Duodenal mucosa (tissue), 2 donors: Measurements from ENCODE around the gene WWOX.

ENCODE experiments used
- H3K27ac ChIP-seq: one replicate; pipeline ENCODE4 v1.7.0; 2013; ENCODE audit warnings: low read depth, low read length
- H3K27me3 ChIP-seq, 2 donors: one replicate each; pipeline ENCODE4 v1.7.0; 2013; ENCODE audit warnings: low read length in 2 of 2, control low read depth in 1 of 2; ENCODE audit not compliant: insufficient read depth in 2 of 2, control insufficient read depth in 1 of 2
- H3K36me3 ChIP-seq, 2 donors: one replicate each; pipeline ENCODE4 v1.7.0; 2013; ENCODE audit warnings: low read length in 2 of 2, control low read depth in 1 of 2; ENCODE audit not compliant: insufficient read depth in 2 of 2, control insufficient read depth in 1 of 2
- H3K4me1 ChIP-seq, 2 donors: one replicate each; pipeline ENCODE4 v1.7.0; 2013; ENCODE audit warnings: low read length in 2 of 2, control low read depth in 1 of 2; ENCODE audit not compliant: insufficient read depth in 2 of 2, control insufficient read depth in 1 of 2
- H3K4me3 ChIP-seq, 2 donors: one replicate each; pipeline ENCODE4 v1.7.0; 2013; ENCODE audit warnings: low read length in 2 of 2, low read depth in 1 of 2
- H3K9ac ChIP-seq, 2 donors: one replicate each; pipeline ENCODE4 v1.7.0; 2013; ENCODE audit warnings: low read length in 2 of 2, low read depth in 1 of 2
- H3K9me3 ChIP-seq, 2 donors: one replicate each; pipeline ENCODE4 v1.7.0; 2013; ENCODE audit warnings: low read length in 2 of 2, control low read depth in 1 of 2; ENCODE audit not compliant: control insufficient read depth in 1 of 2

WWOX gene

GRCh38 chr16:78137179-78137578, 37.7 kb downstream of the WWOX start:
- H3K27ac ChIP-seq, result no peak overlapping the region
- no peak overlapping the region for H3K4me3 ChIP-seq
- no peaks in the 10 kb centered on the region for H3K36me3 ChIP-seq
- H3K9ac ChIP-seq, result no peak overlapping the region
- no peaks in the 10 kb centered on the region for H3K9me3 ChIP-seq
- H3K27me3 ChIP-seq, result no peaks in the 10 kb centered on the region
- H3K4me1 ChIP-seq, result no peaks in the 10 kb centered on the region

GRCh38 chr16:78137782-78138616, 38.5 kb downstream of the WWOX start:
- Histone ChIP-seq H3K36me3 (no peaks in the 10 kb centered on the region), H3K27ac (no peak overlapping the region), H3K4me1 (no peaks in the 10 kb centered on the region), H3K9me3 (no peaks in the 10 kb centered on the region), H3K27me3 (no peaks in the 10 kb centered on the region), H3K4me3 (no peak overlapping the region), H3K9ac (no peak overlapping the region)

DNA sequence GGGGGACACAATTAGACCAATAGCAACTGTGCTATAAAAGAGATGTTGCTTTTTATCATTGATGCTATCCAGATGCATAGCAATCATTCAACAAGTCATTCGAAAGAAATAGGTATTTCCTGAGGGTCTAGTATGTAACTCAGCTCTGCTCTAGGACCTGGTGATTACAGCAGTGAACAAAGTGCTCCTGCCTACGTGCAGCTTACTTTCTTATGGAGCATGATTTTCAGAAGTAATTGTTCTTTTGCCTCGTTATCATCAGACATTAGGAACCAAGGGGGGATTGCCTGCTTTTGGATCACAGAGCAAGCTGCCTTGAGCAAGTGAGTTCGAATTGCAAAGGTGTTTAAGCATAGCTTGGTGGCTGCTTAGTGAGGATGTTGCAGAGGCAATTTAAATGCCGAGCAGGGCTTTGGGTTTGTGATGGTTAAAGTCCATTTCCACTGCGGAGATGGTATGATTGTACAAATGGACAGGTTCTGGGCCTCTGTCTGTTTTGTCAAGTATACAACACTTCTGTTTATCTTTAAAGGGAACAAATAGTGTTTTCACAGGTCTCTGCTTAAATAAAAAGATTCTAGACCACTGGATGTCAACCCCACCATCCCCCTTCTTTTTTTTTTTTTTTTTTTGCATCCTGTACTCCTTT, 41.5 kb downstream of the WWOX start:
- H3K27me3 ChIP-seq, result no peaks in the 10 kb centered on the region
- no peak overlapping the region for H3K27ac ChIP-seq
- H3K4me3 ChIP-seq, result no peak overlapping the region
- no peaks in the 10 kb centered on the region for H3K4me1 ChIP-seq
- no peaks in the 10 kb centered on the region for H3K9me3 ChIP-seq
- H3K36me3 ChIP-seq, result no peaks in the 10 kb centered on the region
- no peak overlapping the region for H3K9ac ChIP-seq

DNA sequence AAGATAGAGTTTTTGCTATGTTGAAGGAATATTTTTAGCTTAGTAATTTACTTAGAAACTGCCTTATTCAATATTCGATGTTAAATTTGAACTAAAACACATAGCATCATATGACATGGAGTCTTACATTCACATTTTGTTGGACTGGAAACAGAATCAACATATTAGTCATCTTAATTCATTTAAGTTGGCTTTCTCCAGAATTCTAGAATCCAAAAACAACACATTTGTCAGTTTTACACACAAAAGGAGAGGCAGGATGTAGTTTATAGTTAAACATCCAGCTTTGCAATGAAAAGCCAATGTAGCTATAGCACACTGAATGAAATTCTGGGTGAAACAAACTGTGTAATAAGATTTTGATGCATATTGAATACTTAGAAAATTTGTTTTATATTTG, 43.3 kb downstream of the WWOX start:
- H3K9ac ChIP-seq, result no peak overlapping the region
- no peaks in the 10 kb centered on the region for H3K9me3 ChIP-seq
- no peak overlapping the region for H3K27ac ChIP-seq
- H3K4me1 ChIP-seq, result no peaks in the 10 kb centered on the region
- no peaks in the 10 kb centered on the region for H3K27me3 ChIP-seq
- H3K4me3 ChIP-seq, result no peak overlapping the region
- H3K36me3 ChIP-seq, result no peaks in the 10 kb centered on the region

DNA sequence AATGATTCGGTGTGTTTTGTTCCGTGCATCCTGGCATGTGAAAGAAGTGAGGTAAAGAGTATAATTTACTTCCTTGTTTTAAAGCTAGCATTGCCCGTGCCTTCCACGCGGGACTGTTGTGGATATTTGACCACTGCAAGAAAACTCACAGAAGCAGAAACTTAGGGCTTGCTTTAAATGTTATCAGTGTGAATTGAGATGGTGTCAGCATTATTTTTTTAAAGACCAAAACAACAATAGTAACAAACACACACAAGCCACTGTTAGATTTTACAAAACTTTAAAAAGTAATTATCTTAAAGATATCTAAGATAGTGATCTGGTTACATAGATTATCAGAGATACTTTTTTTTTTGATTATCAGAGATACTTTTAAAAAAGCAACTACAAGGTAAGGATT, 47.4 kb downstream of the WWOX start:
- Histone ChIP-seq H3K27me3 (no peaks in the 10 kb centered on the region), H3K4me1 (no peaks in the 10 kb centered on the region), H3K36me3 (no peaks in the 10 kb centered on the region), H3K4me3 (no peak overlapping the region), H3K9ac (no peak overlapping the region), H3K27ac (no peak overlapping the region), H3K9me3 (no peaks in the 10 kb centered on the region)

DNA sequence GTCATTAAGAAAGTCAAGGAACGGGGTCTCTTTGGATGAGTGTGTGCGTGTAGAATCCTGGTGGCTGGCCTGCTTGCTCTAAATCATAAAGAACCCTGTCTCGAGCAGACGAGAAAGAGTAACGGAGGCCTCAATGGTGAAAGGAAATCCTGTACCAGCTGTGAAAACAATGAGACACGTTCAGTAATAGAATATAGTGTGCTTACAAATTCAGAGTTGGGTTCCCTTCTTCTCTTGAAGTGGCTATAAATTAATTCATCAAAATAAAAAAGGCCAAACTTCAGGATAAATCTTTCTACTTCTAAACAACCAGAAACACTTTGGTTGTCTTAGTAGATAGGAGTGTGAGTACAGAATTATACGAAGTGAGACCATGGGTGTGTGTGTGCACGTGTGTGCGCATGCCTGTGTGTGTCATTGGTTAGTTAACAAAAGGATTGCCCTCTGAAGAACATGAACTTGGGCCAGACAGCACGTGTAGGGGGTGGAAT, 48.5 kb downstream of the WWOX start:
- H3K36me3 ChIP-seq, result no peaks in the 10 kb centered on the region
- H3K27me3 ChIP-seq, result no peaks in the 10 kb centered on the region
- H3K4me3 ChIP-seq, result no peak overlapping the region
- no peak overlapping the region for H3K27ac ChIP-seq
- H3K9me3 ChIP-seq, result no peaks in the 10 kb centered on the region
- no peaks in the 10 kb centered on the region for H3K4me1 ChIP-seq
- no peak overlapping the region for H3K9ac ChIP-seq

DNA sequence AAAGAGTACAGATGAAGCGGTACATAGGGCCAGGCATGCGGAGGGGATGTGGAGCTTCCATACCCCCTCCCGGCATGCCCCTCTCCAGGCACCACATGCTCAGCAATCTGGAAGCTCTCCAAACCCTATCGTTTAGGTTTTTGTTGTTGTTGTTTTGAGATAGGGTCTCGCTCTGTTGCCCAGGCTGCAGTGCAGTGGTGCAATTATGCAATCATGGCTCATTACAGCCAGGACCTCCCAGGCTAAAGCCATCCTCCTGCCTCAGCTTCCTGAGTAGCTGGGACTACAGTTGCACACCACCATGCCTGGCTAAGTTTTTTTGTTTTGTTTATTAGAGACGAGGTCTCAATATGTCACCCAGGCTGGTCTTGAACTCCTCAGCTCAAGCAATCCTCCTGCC, 50.8 kb downstream of the WWOX start:
- Histone ChIP-seq H3K4me3 (no peak overlapping the region), H3K9ac (no peak overlapping the region), H3K36me3 (no peaks in the 10 kb centered on the region), H3K4me1 (no peaks in the 10 kb centered on the region), H3K27ac (no peak overlapping the region), H3K27me3 (no peaks in the 10 kb centered on the region), H3K9me3 (no peaks in the 10 kb centered on the region)

GRCh38 chr16:78154729-78155461, 55.4 kb downstream of the WWOX start:
- no peaks in the 10 kb centered on the region for H3K36me3 ChIP-seq
- H3K9ac ChIP-seq, result no peak overlapping the region
- no peak overlapping the region for H3K27ac ChIP-seq
- no peaks in the 10 kb centered on the region for H3K27me3 ChIP-seq
- H3K9me3 ChIP-seq, result no peaks in the 10 kb centered on the region
- no peaks in the 10 kb centered on the region for H3K4me1 ChIP-seq
- H3K4me3 ChIP-seq, result no peak overlapping the region

DNA sequence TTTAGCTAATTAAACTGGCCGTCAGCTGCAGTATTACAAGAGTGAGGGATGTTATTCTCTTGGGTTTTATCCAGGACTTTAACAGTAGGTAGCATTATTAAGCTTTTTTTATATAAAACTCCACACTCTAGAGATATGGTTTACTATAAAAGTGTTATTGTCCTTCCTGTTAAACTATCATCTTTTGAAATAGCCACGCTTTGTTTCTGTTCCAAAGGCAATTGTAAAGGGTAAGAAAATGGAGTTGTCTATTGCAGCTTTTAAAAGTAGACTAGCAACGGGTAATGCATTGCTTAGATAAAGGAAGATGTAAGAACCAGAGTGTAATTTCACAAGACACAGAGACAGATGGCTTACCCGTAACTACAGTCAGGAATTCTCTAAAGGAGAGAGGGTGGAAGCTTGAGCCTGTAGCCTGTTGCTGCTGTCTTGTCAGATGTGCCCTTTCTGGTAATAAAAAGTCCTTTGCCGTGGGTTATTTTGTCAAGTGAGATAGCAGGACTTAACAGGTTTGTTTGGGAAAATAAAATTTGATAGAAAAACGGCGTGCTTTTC, 56.4 kb downstream of the WWOX start:
- no peaks in the 10 kb centered on the region for H3K4me1 ChIP-seq
- no peaks in the 10 kb centered on the region for H3K9me3 ChIP-seq
- no peak overlapping the region for H3K4me3 ChIP-seq
- H3K27ac ChIP-seq, result no peak overlapping the region
- no peak overlapping the region for H3K9ac ChIP-seq
- no peaks in the 10 kb centered on the region for H3K36me3 ChIP-seq
- no peaks in the 10 kb centered on the region for H3K27me3 ChIP-seq
